ENCODE measurements around the gene CUL3. TPM values are rescaled to one million over a fixed set of nuclear protein-coding genes. Genes with fewer than 3 reads are reported as not detected.

CUL3 gene
- total RNA-seq, 1 experiment from 2014 or later, result 114 TPM

DNA sequence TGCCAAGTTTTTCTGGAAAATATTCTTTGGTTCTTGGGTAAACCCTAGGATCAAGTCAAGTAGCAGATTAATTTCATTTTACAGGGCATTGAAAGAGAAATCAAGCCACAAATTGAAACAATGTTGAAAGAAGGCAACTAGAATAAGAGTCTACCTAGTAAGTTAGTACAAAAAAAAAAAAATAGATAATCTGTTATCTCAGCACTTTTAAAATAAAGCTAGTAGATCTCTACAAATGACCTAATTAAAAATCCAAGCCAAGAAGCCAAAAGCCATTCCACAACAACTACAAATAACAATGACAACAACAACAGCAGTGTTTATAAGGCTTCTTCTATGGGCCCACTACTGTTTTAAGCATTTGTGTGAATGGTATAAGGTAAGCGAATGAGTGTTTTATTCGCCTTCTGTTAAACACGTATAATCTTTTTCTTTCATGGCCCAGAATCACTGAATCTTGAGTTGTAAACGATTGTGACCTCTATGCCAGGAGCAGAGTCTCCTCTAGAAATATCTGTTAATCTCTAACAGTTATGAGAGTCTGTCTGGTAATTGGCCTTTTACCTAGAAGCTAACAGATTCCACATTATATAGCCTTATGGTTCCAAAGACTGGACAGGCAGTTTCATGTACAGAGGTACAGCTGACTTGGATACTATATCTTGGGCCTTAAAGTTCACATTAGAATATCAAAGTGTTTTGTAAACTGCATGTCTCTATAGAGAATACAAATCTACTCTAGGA lies 28.6 kb upstream of the CUL3 start:
- Histone ChIP-seq H2BK15ac (ENCODE audit: low read depth, low read length) (no peak overlapping the region), H3K18ac (ENCODE audit: insufficient read length, low read depth, low read length) (no peak overlapping the region), H2BK120ac (ENCODE audit: low read depth, low read length, poor library complexity, severe bottlenecking) (no peak overlapping the region), H3K4ac (ENCODE audit: low read depth, low read length) (no peak overlapping the region), H4K8ac (replicated peaks; ENCODE audit: insufficient read length, low read depth, low read length) (no peak overlapping the region), H3T11ph (ENCODE audit: low read length) (no peak overlapping the region), H4K20me1 (ENCODE audit: control insufficient read depth, insufficient read depth, insufficient read length) (no peaks in the 10 kb centered on the region), H2BK20ac (ENCODE audit: low read depth, low read length, poor library complexity, severe bottlenecking) (no peak overlapping the region), H2BK5ac (ENCODE audit: insufficient read length, low read length) (no peak overlapping the region), H3K4me1 (ENCODE audit: insufficient read depth, low read length) (no peaks in the 10 kb centered on the region), H3K56ac (ENCODE audit: insufficient read length, low read depth, low read length) (no peak overlapping the region), H3K23ac (ENCODE audit: insufficient read length, low read depth, low read length) (no peak overlapping the region), H3K27ac (ENCODE audit: insufficient read length, low read depth, low read length) (no peak overlapping the region), H4K5ac (ENCODE audit: insufficient read length, low read depth, low read length) (no peak overlapping the region), H3K14ac (ENCODE audit: insufficient read depth, low read length) (no peak overlapping the region), H3K79me2 (ENCODE audit: insufficient read depth, low read length) (no peaks in the 10 kb centered on the region), H3K9ac (ENCODE audit: extremely low read depth, insufficient read length, low read length) (no peak overlapping the region), H2AK5ac (ENCODE audit: insufficient read length, low read length) (no peak overlapping the region), H2AFZ (ENCODE audit: low read length) (no peak overlapping the region), H3K9me3 (ENCODE audit: control insufficient read depth, low read depth, low read length) (no peaks in the 10 kb centered on the region), H3K27me3 (ENCODE audit: insufficient read depth, low read length) (no peaks in the 10 kb centered on the region), H4K91ac (ENCODE audit: insufficient read length, low read depth, low read length) (no peak overlapping the region), H3K4me2 (ENCODE audit: insufficient read depth, insufficient read length, low read length) (no peak overlapping the region), H2BK12ac (ENCODE audit: insufficient read length, low read depth, low read length) (no peak overlapping the region), H3K23me2 (ENCODE audit: insufficient read length, low read depth, low read length, poor library complexity, severe bottlenecking) (no peaks in the 10 kb centered on the region), H3K79me1 (ENCODE audit: insufficient read depth, low read depth, low read length, poor library complexity, severe bottlenecking) (no peaks in the 10 kb centered on the region)
- Mint-ChIP-seq H3K4me1 (no peaks in the 10 kb centered on the region), H3K36me3 (ENCODE audit: insufficient read depth in 1 of 3, low read depth in 3 of 3) (no peaks in the 10 kb centered on the region), H3K4me3 (no peak overlapping the region), H3K27me3 (ENCODE audit: low read depth) (no peaks in the 10 kb centered on the region), H3K27ac (no peak overlapping the region), H3K9me3 (peaks cover 0 to 4% of the 10 kb centered on the region in 2 experiments; a peak in 2 of 5 replicates)
- WGBS (ENCODE audit: extremely low coverage, insufficient read length, low lambda C conversion rate), result no CpG with 5 or more reads among the region's 4 CpGs
- TF ChIP-seq, protein P1, sequence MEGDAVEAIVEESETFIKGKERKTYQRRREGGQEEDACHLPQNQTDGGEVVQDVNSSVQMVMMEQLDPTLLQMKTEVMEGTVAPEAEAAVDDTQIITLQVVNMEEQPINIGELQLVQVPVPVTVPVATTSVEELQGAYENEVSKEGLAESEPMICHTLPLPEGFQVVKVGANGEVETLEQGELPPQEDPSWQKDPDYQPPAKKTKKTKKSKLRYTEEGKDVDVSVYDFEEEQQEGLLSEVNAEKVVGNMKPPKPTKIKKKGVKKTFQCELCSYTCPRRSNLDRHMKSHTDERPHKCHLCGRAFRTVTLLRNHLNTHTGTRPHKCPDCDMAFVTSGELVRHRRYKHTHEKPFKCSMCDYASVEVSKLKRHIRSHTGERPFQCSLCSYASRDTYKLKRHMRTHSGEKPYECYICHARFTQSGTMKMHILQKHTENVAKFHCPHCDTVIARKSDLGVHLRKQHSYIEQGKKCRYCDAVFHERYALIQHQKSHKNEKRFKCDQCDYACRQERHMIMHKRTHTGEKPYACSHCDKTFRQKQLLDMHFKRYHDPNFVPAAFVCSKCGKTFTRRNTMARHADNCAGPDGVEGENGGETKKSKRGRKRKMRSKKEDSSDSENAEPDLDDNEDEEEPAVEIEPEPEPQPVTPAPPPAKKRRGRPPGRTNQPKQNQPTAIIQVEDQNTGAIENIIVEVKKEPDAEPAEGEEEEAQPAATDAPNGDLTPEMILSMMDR (conservative IDR thresholded peaks at IDR 0.05), result no peak
- DNase-seq, result no peak

All from H9 (cell line).